T-helper 1 cell treated with Interleukin-12 subunit alpha and Interleukin-12 subunit beta and Interleukin-4 antibody, amounts not matched to agents 30 μg/mL and 1 μg/mL, for 36 hours (primary cell): ENCODE data around the gene IQCE.
"Not testable (repeated sequence)": the region's sequence is repeated elsewhere in the genome, so short reads cannot be mapped to it uniquely, and the experiment has no call there.

Experiments
- H3K27ac Mint-ChIP-seq: one replicate; pipeline ENCODE4 v1.8.0; 2021; ENCODE audit warnings: mild to moderate bottlenecking, mixed read lengths
- H3K27me3 Mint-ChIP-seq: one replicate; pipeline ENCODE4 v1.8.0; 2021; ENCODE audit warnings: low read depth, mixed read lengths
- H3K36me3 Mint-ChIP-seq: one replicate; pipeline ENCODE4 v1.8.0; 2021; ENCODE audit warnings: low read depth, mixed read lengths
- H3K4me1 Mint-ChIP-seq: one replicate; pipeline ENCODE4 v1.8.0; 2021; ENCODE audit warnings: low read depth, mixed read lengths
- H3K4me3 Mint-ChIP-seq: one replicate; pipeline ENCODE4 v1.8.0; 2021; ENCODE audit warnings: mild to moderate bottlenecking, moderate library complexity, mixed read lengths
- H3K9me3 Mint-ChIP-seq: one replicate; pipeline ENCODE4 v1.8.0; 2021; ENCODE audit warnings: mixed read lengths

Gene IQCE

DNA sequence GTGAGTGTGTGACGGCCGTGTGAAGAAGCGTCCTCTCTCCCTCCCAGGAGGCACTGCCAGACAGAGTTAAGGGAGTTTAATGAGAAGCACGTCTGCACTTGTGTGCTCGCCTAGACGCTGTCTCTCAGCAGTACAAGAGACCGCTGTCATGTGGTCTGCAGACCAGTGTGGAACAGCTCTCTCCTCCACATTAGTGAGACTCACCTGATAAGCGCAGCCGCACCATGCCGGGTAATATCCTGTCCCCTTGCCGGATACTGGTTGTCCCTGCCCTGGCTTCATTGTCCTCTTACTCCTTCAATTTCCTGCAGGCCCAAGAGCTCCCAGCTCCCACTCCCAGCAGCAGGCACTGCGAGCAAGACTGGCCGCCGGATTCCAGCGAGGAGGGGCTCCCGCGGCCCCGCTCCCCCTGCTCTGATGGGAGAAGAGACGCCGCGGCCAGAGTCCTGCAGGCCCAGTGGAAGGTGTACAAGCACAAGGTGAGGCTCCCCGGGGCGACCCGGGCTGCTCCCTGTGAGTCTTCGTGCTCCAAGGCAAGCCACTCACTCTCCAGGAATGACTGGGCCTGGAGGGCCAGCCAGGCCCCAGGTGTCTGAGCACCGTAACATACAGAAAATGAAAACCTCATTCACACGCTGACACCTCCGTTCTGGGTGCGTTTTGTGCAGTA, 39.5 kb downstream of the IQCE start:
- H3K4me1 Mint-ChIP-seq, result no peaks in the 10 kb centered on the region
- no peaks in the 10 kb centered on the region for H3K27me3 Mint-ChIP-seq
- H3K4me3 Mint-ChIP-seq, result no peak overlapping the region
- no peaks in the 10 kb centered on the region for H3K9me3 Mint-ChIP-seq
- peaks cover 8% of the 10 kb centered on the region for H3K36me3 Mint-ChIP-seq
- no peak overlapping the region for H3K27ac Mint-ChIP-seq

DNA sequence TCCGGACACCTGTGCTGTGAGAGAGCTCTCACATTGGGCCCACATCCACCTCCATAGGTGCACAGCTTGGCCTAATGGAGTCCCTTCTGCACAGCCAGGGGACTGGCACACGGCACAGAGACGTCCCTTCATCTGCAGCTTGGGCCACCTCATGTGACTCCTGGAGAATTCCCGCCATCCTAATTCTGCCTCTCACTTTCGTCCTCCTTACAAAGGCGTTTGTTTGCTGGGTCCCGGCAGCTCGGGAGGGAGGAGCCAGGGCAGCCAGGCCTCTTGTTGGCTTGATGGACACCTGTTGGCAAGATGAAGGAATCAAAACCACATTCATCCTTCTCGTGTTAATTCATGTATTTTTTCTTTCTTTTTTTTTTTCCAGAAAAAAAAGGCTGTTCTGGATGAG, 42.3 kb downstream of the IQCE start:
- Mint-ChIP-seq H3K36me3 (peaks cover 3% of the 10 kb centered on the region), H3K27me3 (no peaks in the 10 kb centered on the region), H3K4me3 (no peak overlapping the region), H3K9me3 (no peaks in the 10 kb centered on the region), H3K4me1 (no peaks in the 10 kb centered on the region), H3K27ac (no peak overlapping the region)

DNA sequence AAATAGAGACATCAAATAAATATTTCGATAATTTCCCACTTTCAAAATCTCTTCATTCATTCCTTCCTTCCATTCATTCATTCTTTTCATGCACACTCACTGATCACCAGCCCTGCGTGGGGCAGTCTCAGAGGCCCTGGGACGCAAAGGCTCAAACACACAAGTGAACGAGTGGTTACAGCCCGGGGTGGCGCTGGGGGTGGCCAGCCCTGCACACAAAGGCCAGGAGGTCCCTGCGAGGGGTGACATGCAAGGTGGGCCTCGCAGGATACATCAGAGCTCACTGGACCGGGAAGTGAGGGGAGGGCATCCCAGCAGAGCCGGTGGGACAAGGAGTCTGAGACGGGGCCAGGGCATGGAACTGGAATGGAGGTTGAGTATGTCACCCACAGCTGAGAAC, 43.1 kb downstream of the IQCE start:
- Mint-ChIP-seq H3K36me3 (peaks cover 3% of the 10 kb centered on the region), H3K27ac (no peak overlapping the region), H3K4me1 (no peaks in the 10 kb centered on the region), H3K27me3 (no peaks in the 10 kb centered on the region), H3K9me3 (no peaks in the 10 kb centered on the region), H3K4me3 (no peak overlapping the region)

DNA sequence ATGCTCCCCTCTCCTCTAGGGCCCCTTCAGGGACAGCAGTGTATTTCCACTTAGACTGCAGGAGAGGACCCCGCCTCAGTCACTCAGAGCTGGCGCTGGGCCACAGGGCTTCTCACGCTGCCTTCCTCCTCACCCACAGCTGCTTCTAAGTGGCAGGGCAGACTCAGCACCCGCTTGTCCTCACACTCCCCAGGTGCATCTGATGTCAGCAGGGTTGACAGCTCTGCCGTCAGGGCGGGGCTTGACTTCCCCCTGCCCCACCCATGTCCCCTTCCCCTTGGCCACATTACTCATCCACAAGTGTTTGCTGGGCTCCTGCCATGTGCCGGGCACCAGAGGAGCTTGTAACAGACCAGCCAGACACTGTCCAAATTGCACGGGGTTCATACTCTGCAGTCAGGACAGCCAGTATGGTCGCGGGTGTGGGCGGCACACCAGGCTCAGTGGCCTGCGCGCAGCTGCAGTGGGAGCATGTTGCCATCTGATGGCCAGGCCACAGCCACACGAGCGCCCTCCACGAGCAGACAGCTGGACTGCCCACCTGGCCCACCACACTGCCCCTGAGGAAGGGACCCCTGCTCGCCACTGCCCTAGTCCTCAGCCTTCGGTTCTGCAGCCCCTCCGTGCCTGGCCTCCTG, 43.7 kb downstream of the IQCE start:
- Mint-ChIP-seq H3K27ac (no peak overlapping the region), H3K27me3 (no peaks in the 10 kb centered on the region), H3K4me1 (no peaks in the 10 kb centered on the region), H3K9me3 (no peaks in the 10 kb centered on the region), H3K4me3 (no peak overlapping the region), H3K36me3 (peaks cover 3% of the 10 kb centered on the region)

DNA sequence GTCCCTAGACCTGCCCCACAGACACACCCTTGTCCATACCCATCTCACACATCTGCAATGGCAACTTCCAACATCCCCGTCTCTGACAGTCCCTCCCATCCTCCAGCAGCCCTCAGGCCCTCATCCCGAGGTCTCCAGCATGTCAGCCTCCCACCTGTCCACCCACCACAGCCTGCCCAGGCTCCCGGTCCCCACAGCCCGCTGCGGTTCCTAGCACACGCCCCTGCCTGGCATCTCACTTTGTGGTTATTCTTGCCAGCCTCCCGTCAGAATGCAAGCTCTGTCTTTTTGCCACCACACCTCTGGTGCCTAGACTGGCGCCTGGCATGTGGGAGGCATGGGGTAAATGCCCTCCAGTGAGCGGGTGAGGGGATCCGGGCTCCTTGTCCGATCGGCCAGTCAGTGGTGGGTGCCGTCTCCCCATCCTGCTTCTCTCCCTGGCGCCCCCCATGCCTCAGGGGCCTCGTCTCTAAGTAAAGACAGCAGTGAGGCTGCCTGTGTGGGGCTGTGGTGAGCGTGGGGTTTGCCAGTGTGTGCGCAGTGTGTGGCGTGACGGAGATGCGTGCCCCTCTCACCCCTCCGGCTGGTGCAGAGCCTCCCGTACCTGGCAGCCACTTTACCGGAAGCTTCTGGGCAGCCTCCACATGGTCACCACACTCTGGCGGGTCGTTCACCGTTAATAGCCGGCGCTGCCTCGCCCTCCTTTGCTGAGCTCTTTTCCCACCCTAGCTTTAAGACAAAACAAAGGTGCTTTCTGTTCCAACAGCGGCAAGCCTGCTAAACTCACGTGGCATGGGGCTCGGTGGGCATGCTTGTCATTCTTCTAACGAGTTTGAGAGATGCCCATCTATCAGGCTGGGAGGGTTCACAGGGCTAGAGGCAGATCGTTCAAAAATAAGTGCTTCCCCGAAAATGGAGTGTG, 44.5 kb downstream of the IQCE start:
- Mint-ChIP-seq H3K27me3 (no peaks in the 10 kb centered on the region), H3K27ac (no peak overlapping the region), H3K4me3 (no peak overlapping the region), H3K9me3 (no peaks in the 10 kb centered on the region), H3K36me3 (peaks cover 3% of the 10 kb centered on the region), H3K4me1 (no peaks in the 10 kb centered on the region)

DNA sequence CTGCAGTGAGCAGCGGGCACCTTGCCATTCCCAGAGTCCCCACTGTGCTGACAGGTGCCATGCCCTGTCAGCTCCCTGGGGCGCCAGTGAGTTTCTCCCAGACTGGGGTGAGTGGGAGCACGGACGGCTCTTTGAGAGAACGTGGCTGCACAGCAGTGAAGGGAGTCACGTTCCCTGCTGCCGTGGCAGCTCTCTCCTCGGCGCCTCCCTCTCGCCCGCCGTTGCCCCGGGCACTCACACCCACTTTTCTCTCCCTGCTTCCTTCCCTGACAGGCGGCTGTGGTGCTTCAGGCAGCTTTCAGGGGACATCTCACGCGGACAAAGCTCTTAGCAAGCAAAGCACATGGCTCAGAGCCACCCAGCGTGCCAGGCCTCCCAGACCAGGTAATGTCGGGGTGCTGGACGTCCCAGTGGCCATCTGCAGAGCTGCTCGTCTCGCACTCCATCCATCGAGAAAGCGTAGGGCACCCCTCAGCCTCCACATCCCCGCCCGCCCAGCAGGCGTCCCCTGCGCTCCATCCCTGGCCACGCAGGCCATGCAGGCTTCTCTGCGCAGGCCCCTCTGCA, 45.9 kb downstream of the IQCE start:
- no peaks in the 10 kb centered on the region for H3K4me1 Mint-ChIP-seq
- H3K36me3 Mint-ChIP-seq, result peaks cover 3% of the 10 kb centered on the region
- no peak overlapping the region for H3K27ac Mint-ChIP-seq
- H3K27me3 Mint-ChIP-seq, result no peaks in the 10 kb centered on the region
- H3K9me3 Mint-ChIP-seq, result no peaks in the 10 kb centered on the region
- no peak overlapping the region for H3K4me3 Mint-ChIP-seq

DNA sequence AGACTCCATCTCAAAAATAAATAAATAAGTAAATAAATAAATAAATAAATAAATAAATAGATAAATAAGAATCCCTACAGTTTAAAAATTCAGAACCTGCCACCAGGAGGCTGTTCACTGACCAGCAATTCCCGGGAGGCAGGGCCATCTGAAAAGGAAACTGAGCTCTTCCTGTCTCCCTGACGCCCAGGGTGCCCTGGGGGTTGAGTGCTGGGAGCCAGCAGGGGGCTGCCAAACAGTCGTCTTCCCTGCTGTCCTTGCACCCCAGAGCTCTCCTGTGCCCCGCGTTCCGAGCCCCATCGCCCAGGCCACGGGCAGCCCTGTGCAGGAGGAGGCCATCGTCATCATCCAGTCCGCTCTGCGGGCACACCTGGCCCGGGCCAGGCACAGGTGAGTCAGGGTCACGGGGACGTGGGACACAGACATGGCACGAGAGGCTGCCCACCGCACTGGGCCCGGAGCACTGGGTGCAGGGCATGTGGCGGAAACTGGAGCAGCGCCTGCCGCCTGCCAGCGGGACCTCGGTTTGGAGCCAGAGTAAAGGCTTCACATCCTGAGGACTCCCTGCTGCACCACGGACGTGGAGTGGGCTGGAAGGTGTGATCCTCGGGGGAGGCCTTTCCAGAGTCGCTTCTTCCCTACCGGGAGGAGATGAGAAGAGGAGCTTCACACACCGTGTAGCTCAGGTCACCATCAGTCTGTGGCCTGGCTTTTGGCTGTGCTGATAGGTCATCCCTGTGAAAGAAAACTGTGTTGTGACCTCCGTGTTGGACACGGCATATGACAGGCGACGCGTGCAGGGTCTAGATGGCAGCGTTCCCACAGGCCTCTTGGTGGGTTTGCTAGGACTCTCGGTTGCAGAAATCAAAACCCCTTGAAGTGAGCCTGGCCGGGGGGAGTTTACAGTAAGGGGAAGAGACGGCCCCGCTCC, 47.1 kb downstream of the IQCE start:
- H3K27me3 Mint-ChIP-seq, result no peaks in the 10 kb centered on the region
- no peaks in the 10 kb centered on the region for H3K4me1 Mint-ChIP-seq
- H3K9me3 Mint-ChIP-seq, result no peaks in the 10 kb centered on the region
- no peak overlapping the region for H3K4me3 Mint-ChIP-seq
- peaks cover 3% of the 10 kb centered on the region for H3K36me3 Mint-ChIP-seq
- no peak overlapping the region for H3K27ac Mint-ChIP-seq

DNA sequence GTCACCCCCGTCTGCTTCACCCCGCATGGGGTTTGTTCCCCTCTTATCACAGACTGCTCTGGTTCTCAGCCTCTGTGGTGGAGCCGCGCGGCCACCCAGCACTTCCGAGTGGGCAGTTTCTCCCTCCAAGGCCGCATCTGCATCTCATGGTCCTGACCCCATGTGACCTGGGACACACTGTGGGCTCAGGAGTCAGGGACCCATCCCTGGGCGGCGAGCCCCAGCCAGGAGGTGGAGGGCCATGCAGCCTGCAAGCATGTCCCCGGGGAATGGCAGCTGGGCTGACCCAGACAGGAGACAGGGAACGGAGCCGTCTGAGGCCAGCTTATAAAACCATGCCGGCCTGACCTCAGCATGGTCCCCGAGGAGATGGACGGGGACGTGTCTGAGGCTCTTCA, 47.8 kb downstream of the IQCE start:
- Mint-ChIP-seq H3K4me3 (no peak overlapping the region), H3K9me3 (no peaks in the 10 kb centered on the region), H3K36me3 (peaks cover 3% of the 10 kb centered on the region), H3K4me1 (no peaks in the 10 kb centered on the region), H3K27me3 (no peaks in the 10 kb centered on the region), H3K27ac (no peak overlapping the region)

DNA sequence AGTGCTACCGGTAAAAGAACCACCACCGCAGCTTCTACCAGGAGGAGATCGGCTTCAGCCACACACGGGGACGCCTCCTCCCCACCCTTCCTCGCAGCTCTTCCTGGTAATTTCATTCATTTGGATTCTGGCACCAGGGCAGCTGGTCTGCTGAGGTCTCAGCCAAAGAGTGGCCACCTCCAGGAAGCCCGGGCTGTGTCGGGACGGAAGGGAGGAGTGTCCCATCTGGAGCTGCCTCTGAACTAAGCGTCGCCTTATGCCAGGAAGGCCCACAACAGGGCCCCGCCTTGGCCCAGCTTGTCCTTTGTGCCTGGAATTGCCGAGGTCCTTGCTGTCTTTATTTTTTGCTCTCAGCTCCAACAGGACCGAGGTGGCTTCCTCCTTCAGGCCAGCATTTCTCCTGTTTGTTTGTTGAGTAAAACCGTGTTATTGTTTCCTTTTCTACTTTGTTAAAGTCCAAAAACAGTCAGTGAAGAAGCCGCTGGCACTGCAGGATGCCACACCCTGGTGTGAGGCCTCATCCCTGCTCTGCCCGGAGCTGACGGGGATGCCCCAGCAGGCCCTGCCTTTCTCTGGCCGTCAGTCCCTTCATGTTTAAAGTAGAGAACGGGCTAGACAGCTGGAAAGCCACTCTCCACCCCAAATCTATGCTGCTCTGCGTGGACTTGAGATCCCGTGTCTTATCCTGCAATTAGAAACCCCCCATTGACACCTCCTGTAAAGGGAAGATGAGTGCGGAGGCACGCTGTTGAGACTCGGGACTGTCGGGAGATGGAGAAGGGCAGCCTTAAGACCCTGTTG, 48.5 kb downstream of the IQCE start:
- no peaks in the 10 kb centered on the region for H3K9me3 Mint-ChIP-seq
- H3K27me3 Mint-ChIP-seq, result no peaks in the 10 kb centered on the region
- no peak overlapping the region for H3K4me3 Mint-ChIP-seq
- H3K4me1 Mint-ChIP-seq, result no peaks in the 10 kb centered on the region
- H3K36me3 Mint-ChIP-seq, result no peaks in the 10 kb centered on the region
- no peak overlapping the region for H3K27ac Mint-ChIP-seq

DNA sequence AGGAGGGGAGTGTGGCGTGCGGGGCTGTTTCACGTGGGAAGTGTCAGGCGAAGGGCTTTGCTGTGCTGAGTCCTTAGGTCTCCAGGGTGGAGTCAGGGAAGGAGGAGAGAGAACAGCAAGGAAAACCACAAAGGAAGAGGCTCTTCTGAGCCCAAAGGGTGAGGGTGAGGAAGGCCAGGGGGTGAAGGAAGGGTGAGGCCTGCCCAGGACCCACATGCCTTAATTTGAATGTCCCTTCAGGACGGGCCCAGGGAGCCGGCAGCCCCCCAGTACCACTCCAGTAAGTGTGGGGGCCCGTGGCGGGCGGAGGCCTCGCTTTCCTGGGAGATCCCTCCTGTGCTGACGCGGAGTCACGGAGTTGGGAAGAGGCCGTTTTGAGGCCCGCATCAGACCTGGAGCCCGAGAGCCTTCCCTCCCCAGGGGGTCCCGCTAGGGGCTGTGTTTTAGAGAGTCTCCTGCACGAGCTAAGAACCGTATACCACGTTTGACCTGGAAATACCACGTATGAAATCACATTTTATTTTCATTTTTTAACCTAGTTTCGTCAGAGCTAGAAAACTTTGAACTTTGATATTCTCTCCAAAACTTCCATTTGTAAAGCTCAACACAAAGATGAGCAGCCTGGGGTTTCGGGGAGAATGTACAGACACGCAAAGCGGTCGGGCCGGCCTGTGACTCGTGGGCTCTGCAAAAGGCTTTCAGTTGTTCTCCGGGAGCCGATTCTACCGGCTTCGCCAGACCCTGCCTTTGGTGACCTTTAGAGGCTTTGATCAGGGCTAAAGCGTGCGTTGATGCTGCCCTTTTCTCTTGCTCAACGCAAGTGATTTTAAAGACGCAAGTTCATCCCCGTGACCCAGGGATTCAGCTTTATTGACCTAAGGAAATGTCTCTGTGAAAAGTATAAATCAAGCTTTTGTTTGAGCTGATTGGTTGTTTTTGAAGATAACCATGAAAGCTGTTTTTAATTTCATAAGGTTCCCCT, 49.4 kb downstream of the IQCE start:
- H3K9me3 Mint-ChIP-seq, result no peaks in the 10 kb centered on the region
- no peak overlapping the region for H3K27ac Mint-ChIP-seq
- no peak overlapping the region for H3K4me3 Mint-ChIP-seq
- no peaks in the 10 kb centered on the region for H3K4me1 Mint-ChIP-seq
- H3K36me3 Mint-ChIP-seq, result no peaks in the 10 kb centered on the region
- H3K27me3 Mint-ChIP-seq, result no peaks in the 10 kb centered on the region

DNA sequence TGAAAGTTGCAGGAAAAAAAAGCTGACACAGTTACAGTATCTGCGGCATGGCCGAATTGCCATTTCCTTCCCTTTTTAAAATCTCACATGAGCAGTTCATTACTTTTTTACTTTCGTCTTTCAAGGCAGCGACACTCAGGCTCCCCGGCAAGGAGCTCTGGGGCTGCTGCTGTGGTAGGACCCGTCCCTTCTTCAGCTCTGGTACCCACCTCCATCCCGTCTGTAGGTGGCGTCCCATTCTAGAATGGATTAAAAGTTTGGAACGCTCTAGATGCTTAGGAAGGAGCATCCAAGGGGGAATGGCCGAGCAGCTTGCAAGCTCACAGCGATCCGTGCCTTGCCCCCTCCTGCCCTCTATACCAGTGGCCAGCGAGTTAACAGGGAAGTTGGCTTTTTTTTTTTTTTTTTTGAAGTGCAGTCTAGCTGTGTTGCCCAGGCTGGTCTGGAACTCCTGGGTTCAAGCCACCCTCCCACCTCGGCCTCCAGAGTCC, 50.2 kb downstream of the IQCE start:
- H3K27me3 Mint-ChIP-seq, result no peaks in the 10 kb centered on the region
- no peaks in the 10 kb centered on the region for H3K4me1 Mint-ChIP-seq
- H3K27ac Mint-ChIP-seq, result no peak overlapping the region
- no peaks in the 10 kb centered on the region for H3K9me3 Mint-ChIP-seq
- H3K4me3 Mint-ChIP-seq, result no peak overlapping the region
- H3K36me3 Mint-ChIP-seq, result no peaks in the 10 kb centered on the region

DNA sequence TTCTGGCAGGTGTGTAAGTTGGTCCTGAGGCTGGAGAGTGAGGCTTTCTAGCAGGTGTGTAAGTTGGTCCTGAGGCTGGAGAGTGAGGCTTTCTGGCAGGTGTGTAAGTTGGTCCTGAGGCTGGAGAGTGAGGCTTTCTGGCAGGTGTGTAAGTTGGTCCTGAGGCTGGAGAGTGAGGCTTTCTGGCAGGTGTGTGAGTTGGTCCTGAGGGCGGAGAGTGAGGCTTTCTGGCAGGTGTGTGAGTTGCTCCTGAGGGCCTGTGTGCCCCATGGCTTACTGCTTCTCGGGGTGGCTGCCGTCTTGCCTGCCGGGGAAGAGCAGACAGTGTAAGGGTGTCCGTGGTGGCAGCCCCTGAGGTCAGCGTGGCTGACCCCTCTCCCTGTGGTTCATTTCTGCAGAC, 50.9 kb downstream of the IQCE start:
- not testable (repeated sequence) for H3K27me3 Mint-ChIP-seq, H3K27ac Mint-ChIP-seq, H3K9me3 Mint-ChIP-seq, H3K4me1 Mint-ChIP-seq, H3K36me3 Mint-ChIP-seq, H3K4me3 Mint-ChIP-seq
